ENCODE measurements around the gene SLC28A3. TPM values are rescaled to one million over a fixed set of nuclear protein-coding genes. Genes with fewer than 3 reads are reported as not detected.

Gene SLC28A3
- total RNA-seq, 4 donors from 2014 or later, result 7.1 to 40.1 (median 10.9) TPM

GRCh38 chr9:84261070-84261746 lies 79.3 kb downstream of the SLC28A3 start:
- peak; percentile 81 to 89 for DNase-seq (ENCODE audit: low spot score in 2 of 2)
- WGBS, result 28% methylated on average over 13 of the region's 13 CpGs

GRCh38 chr9:84258371-84258770 lies 82.2 kb downstream of the SLC28A3 start:
- no peaks in the 10 kb centered on the region for H3K36me3 ChIP-seq
- no peaks in the 10 kb centered on the region for H3K9me3 ChIP-seq
- no peak overlapping the region for H3K27ac ChIP-seq
- H3K4me1 ChIP-seq, result peaks cover 10% of the 10 kb centered on the region
- peaks cover 5% of the 10 kb centered on the region for H3K27me3 ChIP-seq
- TF ChIP-seq EP300 (IDR thresholded peaks at IDR 0.05) (no peak), POLR2A (IDR thresholded peaks at IDR 0.05) (no peak), CTCF (IDR thresholded peaks at IDR 0.05) (no peak), POLR2AphosphoS5 (IDR thresholded peaks at IDR 0.05) (no peak)
- WGBS, result 70% methylated on average over 9 of the region's 9 CpGs
- DNase-seq (ENCODE audit: low spot score in 2 of 2), result no peak
- H3K4me3 ChIP-seq, result no peak overlapping the region

More at GRCh38 chr9:84261070-84261746, 79.3 kb downstream of the SLC28A3 start:
- H3K4me1 ChIP-seq, result peaks cover 5% of the 10 kb centered on the region
- H3K4me3 ChIP-seq, result peak overlapping the region; percentile 23
- no peaks in the 10 kb centered on the region for H3K36me3 ChIP-seq
- H3K27me3 ChIP-seq, result peaks cover 5% of the 10 kb centered on the region
- H3K27ac ChIP-seq, result no peak overlapping the region
- TF ChIP-seq CTCF (IDR thresholded peaks at IDR 0.05) (peak; percentile 47 to 85), EP300 (IDR thresholded peaks at IDR 0.05) (no peak), POLR2AphosphoS5 (IDR thresholded peaks at IDR 0.05) (peak in 1 of 3 donors; percentile 52)
- no peaks in the 10 kb centered on the region for H3K9me3 ChIP-seq

- 68% methylated on average over 4 of the region's 4 CpGs for WGBS
- TF ChIP-seq POLR2AphosphoS5 (IDR thresholded peaks at IDR 0.05), result no peak
- no peak for TF ChIP-seq POLR2A (IDR thresholded peaks at IDR 0.05)
- TF ChIP-seq EP300 (IDR thresholded peaks at IDR 0.05), result no peak
- no peak for TF ChIP-seq CTCF (IDR thresholded peaks at IDR 0.05)
- Histone ChIP-seq H3K27ac (no peak overlapping the region), H3K27me3 (no peaks in the 10 kb centered on the region), H3K4me3 (no peak overlapping the region), H3K9me3 (no peaks in the 10 kb centered on the region), H3K36me3 (no peaks in the 10 kb centered on the region), H3K4me1 (peaks cover 6% of the 10 kb centered on the region)
- no peak for DNase-seq (ENCODE audit: low spot score in 2 of 2)
Measured at GRCh38 chr9:84255696-84256095, 84.9 kb downstream of the SLC28A3 start.

GRCh38 chr9:84254972-84255371 lies 85.6 kb downstream of the SLC28A3 start:
- Histone ChIP-seq H3K27ac (no peak overlapping the region), H3K4me3 (no peak overlapping the region), H3K27me3 (no peaks in the 10 kb centered on the region), H3K36me3 (no peaks in the 10 kb centered on the region), H3K9me3 (no peaks in the 10 kb centered on the region), H3K4me1 (peaks cover 5% of the 10 kb centered on the region)
- WGBS, result 56% methylated on average over 6 of the region's 6 CpGs
- TF ChIP-seq POLR2A (IDR thresholded peaks at IDR 0.05) (no peak), EP300 (IDR thresholded peaks at IDR 0.05) (no peak), POLR2AphosphoS5 (IDR thresholded peaks at IDR 0.05) (no peak), CTCF (IDR thresholded peaks at IDR 0.05) (no peak)
- DNase-seq (ENCODE audit: low spot score in 2 of 2), result no peak

GRCh38 chr9:84251921-84252320 lies 88.6 kb downstream of the SLC28A3 start:
- H3K4me1 ChIP-seq, result peaks cover 5% of the 10 kb centered on the region
- no peaks in the 10 kb centered on the region for H3K9me3 ChIP-seq
- DNase-seq (ENCODE audit: low spot score in 2 of 2), result no peak
- no peak overlapping the region for H3K4me3 ChIP-seq
- TF ChIP-seq EP300 (IDR thresholded peaks at IDR 0.05) (no peak), POLR2AphosphoS5 (IDR thresholded peaks at IDR 0.05) (no peak), POLR2A (IDR thresholded peaks at IDR 0.05) (no peak), CTCF (IDR thresholded peaks at IDR 0.05) (no peak)
- no peak overlapping the region for H3K27ac ChIP-seq
- no peaks in the 10 kb centered on the region for H3K27me3 ChIP-seq
- 86% methylated on average over 7 of the region's 7 CpGs for WGBS
- no peaks in the 10 kb centered on the region for H3K36me3 ChIP-seq

Data from suprapubic skin (tissue), 4 donors.